HEK293 (cell line): ENCODE measurements around the gene GABPB1.

Source experiments
- CTCF ChIA-PET: fragments of 350-600 bp; formaldehyde crosslinking; extraction: SDS; loops from one replicate; lab custom pipeline; 2021; ENCODE audit warnings: antibody characterized with exemption; lab: Yijun Ruan, JAX
- POLR2A ChIA-PET: fragments of 300-600 bp; formaldehyde crosslinking; extraction: SDS; loops from one replicate; lab custom pipeline; 2020; ENCODE audit warnings: antibody characterized with exemption, inconsistent platforms; lab: Yijun Ruan, JAX
- H3K27ac ChIP-seq: fragments of 200-500 bp; sonication (Bioruptor generic); 2 replicates; pipeline ENCODE4 v1.5.1; 2014; ENCODE audit warnings: low read depth, low read length, control low read depth, inconsistent platforms; ENCODE audit errors: extremely low read depth
- H3K36me3 ChIP-seq, 2 experiments: fragments of 200-500 bp in 1 of 2; sonication (Bioruptor generic) in 1 of 2; 1 replicate in 1 of 2; 2 replicates in 1 of 2; pipeline ENCODE4 v1.5.1; 2014 to 2017; ENCODE audit warnings: inconsistent platforms in 2 of 2, low read length in 2 of 2; ENCODE audit not compliant: control insufficient read depth in 2 of 2, insufficient read depth in 1 of 2
- H3K4me1 ChIP-seq: fragments of 200-500 bp; sonication (Bioruptor generic); 2 replicates; pipeline ENCODE4 v1.5.1; 2014; ENCODE audit warnings: mild to moderate bottlenecking, low read length, inconsistent platforms; ENCODE audit not compliant: control insufficient read depth, insufficient read depth
- H3K4me3 ChIP-seq: 2 replicates; pipeline ENCODE4 v1.5.1; 2011; ENCODE audit warnings: low read depth, mild to moderate bottlenecking, control low read depth, low read length, moderate library complexity
- H3K9me3 ChIP-seq: fragments of 200-500 bp; sonication (Bioruptor generic); 2 replicates; pipeline ENCODE4 v1.5.1; 2014; ENCODE audit warnings: low read depth, low read length, inconsistent platforms; ENCODE audit not compliant: control insufficient read depth, insufficient read depth
- BCL11A ChIP-seq: fragments of 450-650 bp; formaldehyde crosslinking; IDR thresholded peaks from 2 replicates; pipeline ENCODE4 v1.5.1; 2016; ENCODE audit warnings: low read depth, missing biosample characterization, missing genetic modification characterization
- KLF10 ChIP-seq: fragments of 450-650 bp; IDR thresholded peaks from 2 replicates; pipeline ENCODE4 v1.5.1; 2018; ENCODE audit warnings: missing biosample characterization, mild to moderate bottlenecking, missing genetic modification characterization
- MEIS1 ChIP-seq: sonication (generic); formaldehyde crosslinking; IDR thresholded peaks from 2 replicates; pipeline ENCODE4 v1.8.1; 2022; ENCODE audit warnings: missing genetic modification reagents, mild to moderate bottlenecking, borderline replicate concordance
- PRDM4 ChIP-seq: fragments of 450-650 bp; formaldehyde crosslinking; IDR thresholded peaks from 2 replicates; pipeline ENCODE4 v1.5.1; 2017; ENCODE audit warnings: missing biosample characterization, missing genetic modification characterization
- PRDM6 ChIP-seq: fragments of 450-650 bp; formaldehyde crosslinking; IDR thresholded peaks from 2 replicates; pipeline ENCODE4 v1.5.1; 2017; ENCODE audit warnings: missing biosample characterization, missing genetic modification characterization
- SP3 ChIP-seq: fragments of 450-650 bp; formaldehyde crosslinking; IDR thresholded peaks from 2 replicates; pipeline ENCODE4 v1.5.1; 2016; ENCODE audit warnings: missing biosample characterization, missing genetic modification characterization
- TCF7L2 ChIP-seq: IDR thresholded peaks from 2 replicates; pipeline ENCODE4 v1.6.1; 2011; ENCODE audit warnings: low read depth, mild to moderate bottlenecking, inconsistent platforms, low read length, moderate library complexity, borderline replicate concordance
- WT1 ChIP-seq: fragments of 450-650 bp; formaldehyde crosslinking; IDR thresholded peaks from 2 replicates; pipeline ENCODE4 v1.5.1; 2016; ENCODE audit warnings: missing biosample characterization, missing genetic modification characterization
- ZBTB48 ChIP-seq: fragments of 450-650 bp; formaldehyde crosslinking; IDR thresholded peaks from 2 replicates; pipeline ENCODE4 v1.5.1; 2016; ENCODE audit warnings: missing biosample characterization, missing genetic modification characterization
- ZFHX2 ChIP-seq: fragments of 450-650 bp; formaldehyde crosslinking; conservative IDR thresholded peaks from 2 replicates; pipeline ENCODE4 v1.5.1; 2016; ENCODE audit warnings: missing biosample characterization, missing genetic modification characterization
- ZFP3 ChIP-seq: fragments of 450-650 bp; formaldehyde crosslinking; IDR thresholded peaks from 2 replicates; pipeline ENCODE4 v1.5.1; 2016; ENCODE audit warnings: low read depth, missing biosample characterization, missing genetic modification characterization
- ZNF169 ChIP-seq: fragments of 450-650 bp; formaldehyde crosslinking; IDR thresholded peaks from 2 replicates; pipeline ENCODE4 v1.5.1; 2016; ENCODE audit warnings: missing biosample characterization, missing genetic modification characterization
- ZNF174 ChIP-seq: fragments of 450-650 bp; formaldehyde crosslinking; IDR thresholded peaks from 2 replicates; pipeline ENCODE4 v1.5.0; 2017; ENCODE audit warnings: missing biosample characterization, mild to moderate bottlenecking, missing genetic modification characterization
- ZNF239 ChIP-seq: fragments of 450-650 bp; formaldehyde crosslinking; IDR thresholded peaks from 2 replicates; pipeline ENCODE4 v1.5.1; 2016; ENCODE audit warnings: missing biosample characterization, missing genetic modification characterization
- ZNF391 ChIP-seq: fragments of 450-650 bp; formaldehyde crosslinking; IDR thresholded peaks from 2 replicates; pipeline ENCODE4 v1.5.1; 2016; ENCODE audit warnings: low read depth, missing biosample characterization, missing genetic modification characterization, borderline replicate concordance
- ZNF416 ChIP-seq: fragments of 450-650 bp; formaldehyde crosslinking; IDR thresholded peaks from 2 replicates; pipeline ENCODE4 v1.5.1; 2016; ENCODE audit warnings: missing biosample characterization, missing genetic modification characterization
- ZNF433 ChIP-seq: fragments of 450-650 bp; formaldehyde crosslinking; IDR thresholded peaks from 2 replicates; pipeline ENCODE4 v1.5.1; 2016; ENCODE audit warnings: missing biosample characterization, missing genetic modification characterization, low read depth
- ZNF529 ChIP-seq: fragments of 450-650 bp; formaldehyde crosslinking; IDR thresholded peaks from 2 replicates; pipeline ENCODE4 v1.5.1; 2017; ENCODE audit warnings: missing genetic modification characterization, missing biosample characterization; ENCODE audit not compliant: insufficient replicate concordance
- ZNF530 ChIP-seq: fragments of 450-650 bp; formaldehyde crosslinking; IDR thresholded peaks from 2 replicates; pipeline ENCODE4 v1.5.1; 2016; ENCODE audit warnings: low read depth, missing biosample characterization, missing genetic modification characterization
- ZNF600 ChIP-seq: fragments of 450-650 bp; formaldehyde crosslinking; IDR thresholded peaks from 2 replicates; pipeline ENCODE4 v1.5.1; 2016; ENCODE audit warnings: missing biosample characterization, missing genetic modification characterization
- ZNF626 ChIP-seq: fragments of 450-650 bp; sonication (Bioruptor Pico); formaldehyde crosslinking; IDR thresholded peaks from 2 replicates; pipeline ENCODE4 v1.5.1; 2018; ENCODE audit warnings: missing biosample characterization, missing genetic modification characterization, inconsistent platforms
- ZNF658 ChIP-seq: fragments of 450-650 bp; formaldehyde crosslinking; IDR thresholded peaks from 2 replicates; pipeline ENCODE4; 2016; ENCODE audit warnings: missing biosample characterization, missing genetic modification characterization
- ZNF664 ChIP-seq: fragments of 450-650 bp; formaldehyde crosslinking; IDR thresholded peaks from 2 replicates; pipeline ENCODE4 v1.5.1; 2016; ENCODE audit warnings: missing biosample characterization, missing genetic modification characterization
- ZXDB ChIP-seq: fragments of 450-650 bp; formaldehyde crosslinking; IDR thresholded peaks from 2 replicates; pipeline ENCODE4 v1.5.1; 2016; ENCODE audit warnings: missing biosample characterization, missing genetic modification characterization
- TF ChIP-seq, protein P1 (sequence below): fragments of 450-650 bp; formaldehyde crosslinking; IDR thresholded peaks from 2 replicates; pipeline ENCODE4 v1.5.1; 2017; ENCODE audit warnings: missing biosample characterization, missing genetic modification characterization
- TF ChIP-seq, protein P2 (sequence below): fragments of 450-650 bp; formaldehyde crosslinking; IDR thresholded peaks from 2 replicates; pipeline ENCODE4 v1.5.1; 2016; ENCODE audit warnings: missing biosample characterization, missing genetic modification characterization

Gene GABPB1

DNA sequence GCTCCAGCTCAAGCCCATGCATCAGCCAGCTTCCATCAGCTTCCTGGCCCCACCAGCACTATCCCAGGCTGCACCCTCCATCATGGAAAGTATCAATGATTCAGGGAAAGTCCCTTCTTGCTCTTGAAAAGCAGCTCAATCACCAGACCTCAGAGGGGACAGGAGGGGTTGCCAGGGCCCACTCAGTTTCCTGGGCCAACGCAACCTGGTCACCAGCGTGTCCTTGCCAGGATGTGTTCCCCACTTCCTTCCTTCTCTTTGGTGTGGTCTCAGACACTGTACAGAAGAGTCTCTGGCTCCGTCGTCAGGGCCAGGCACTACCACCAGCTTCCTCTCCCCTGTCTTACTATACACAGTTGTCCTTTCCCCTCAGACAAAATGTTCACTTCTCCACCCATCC, 92.5 kb downstream of the GABPB1 start:
- TF ChIP-seq ZNF391 (tag by site-specific recombination) (no peak), ZNF530 (tag by site-specific recombination) (no peak), ZBTB48 (tag by site-specific recombination) (no peak), KLF10 (tag by site-specific recombination) (no peak), ZNF664 (tag by site-specific recombination) (no peak), PRDM4 (tag by site-specific recombination) (no peak), MEIS1 (CRISPR knock-in tag) (no peak), TCF7L2 (no peak), ZNF600 (tag by site-specific recombination) (no peak), ZNF169 (tag by site-specific recombination) (no peak), ZNF626 (tag by site-specific recombination) (no peak), ZNF174 (tag by site-specific recombination) (no peak), ZNF529 (no peak), ZNF239 (tag by site-specific recombination) (no peak), ZNF416 (tag by site-specific recombination) (no peak)
- TF ChIP-seq, protein P1, sequence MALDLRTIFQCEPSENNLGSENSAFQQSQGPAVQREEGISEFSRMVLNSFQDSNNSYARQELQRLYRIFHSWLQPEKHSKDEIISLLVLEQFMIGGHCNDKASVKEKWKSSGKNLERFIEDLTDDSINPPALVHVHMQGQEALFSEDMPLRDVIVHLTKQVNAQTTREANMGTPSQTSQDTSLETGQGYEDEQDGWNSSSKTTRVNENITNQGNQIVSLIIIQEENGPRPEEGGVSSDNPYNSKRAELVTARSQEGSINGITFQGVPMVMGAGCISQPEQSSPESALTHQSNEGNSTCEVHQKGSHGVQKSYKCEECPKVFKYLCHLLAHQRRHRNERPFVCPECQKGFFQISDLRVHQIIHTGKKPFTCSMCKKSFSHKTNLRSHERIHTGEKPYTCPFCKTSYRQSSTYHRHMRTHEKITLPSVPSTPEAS (tag by site-specific recombination), result no peak
- TF ChIP-seq, protein P2, sequence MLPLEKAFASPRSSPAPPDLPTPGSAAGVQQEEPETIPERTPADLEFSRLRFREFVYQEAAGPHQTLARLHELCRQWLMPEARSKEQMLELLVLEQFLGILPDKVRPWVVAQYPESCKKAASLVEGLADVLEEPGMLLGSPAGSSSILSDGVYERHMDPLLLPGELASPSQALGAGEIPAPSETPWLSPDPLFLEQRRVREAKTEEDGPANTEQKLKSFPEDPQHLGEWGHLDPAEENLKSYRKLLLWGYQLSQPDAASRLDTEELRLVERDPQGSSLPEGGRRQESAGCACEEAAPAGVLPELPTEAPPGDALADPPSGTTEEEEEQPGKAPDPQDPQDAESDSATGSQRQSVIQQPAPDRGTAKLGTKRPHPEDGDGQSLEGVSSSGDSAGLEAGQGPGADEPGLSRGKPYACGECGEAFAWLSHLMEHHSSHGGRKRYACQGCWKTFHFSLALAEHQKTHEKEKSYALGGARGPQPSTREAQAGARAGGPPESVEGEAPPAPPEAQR, result no peak
- Histone ChIP-seq H3K9me3 (no peaks in the 10 kb centered on the region), H3K4me1 (no peaks in the 10 kb centered on the region), H3K36me3 (no peaks in the 10 kb centered on the region), H3K27ac (no peak overlapping the region), H3K4me3 (no peak overlapping the region)
- ChIA-PET POLR2A (no interaction called here), CTCF (interaction anchor here (0.6 kb wide), 1 partner anchor 10 kb away, joined by 3 read pairs; no protein-coding TSS in a partner anchor)

GRCh38 chr15:50261981-50262380, 93.0 kb downstream of the GABPB1 start:
- ChIA-PET CTCF (no interaction called here), POLR2A (no interaction called here)
- no peak for TF ChIP-seq ZFP3 (tag by site-specific recombination)
- Histone ChIP-seq H3K4me3 (no peak overlapping the region), H3K27ac (no peak overlapping the region), H3K36me3 (no peaks in the 10 kb centered on the region), H3K4me1 (no peaks in the 10 kb centered on the region), H3K9me3 (no peaks in the 10 kb centered on the region)

DNA sequence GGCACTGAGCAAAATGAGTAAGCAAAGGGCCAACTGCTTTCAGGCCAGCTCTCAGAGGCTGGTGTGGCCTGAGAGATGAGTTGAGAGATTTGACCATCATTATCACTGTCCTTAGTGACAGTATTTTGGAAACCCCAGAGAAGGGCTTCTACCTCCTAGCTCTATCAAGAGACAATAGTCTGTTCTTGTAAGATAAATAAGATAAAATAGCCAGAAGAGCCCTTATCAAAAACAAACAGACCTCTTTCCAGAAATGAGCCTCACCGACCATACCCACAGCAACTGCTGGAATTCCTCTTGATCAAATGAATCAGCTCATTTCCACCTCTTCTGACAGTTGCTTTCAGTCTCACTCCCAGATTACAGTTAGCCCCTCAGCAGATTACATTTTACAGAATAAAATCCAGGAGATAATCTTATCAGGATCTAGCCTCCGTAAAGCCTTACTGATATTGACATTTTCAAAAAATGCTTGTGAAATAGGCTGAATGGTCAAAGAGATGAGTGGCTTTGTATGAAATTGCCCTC, 94.0 kb downstream of the GABPB1 start:
- no peaks in the 10 kb centered on the region for H3K36me3 ChIP-seq
- no peaks in the 10 kb centered on the region for H3K4me1 ChIP-seq
- CTCF ChIA-PET, result no interaction called here
- H3K4me3 ChIP-seq, result no peak overlapping the region
- POLR2A ChIA-PET, result no interaction called here
- H3K9me3 ChIP-seq, result no peaks in the 10 kb centered on the region
- no peak overlapping the region for H3K27ac ChIP-seq
- TF ChIP-seq ZFHX2, result no peak
- TF ChIP-seq BCL11A (tag by site-specific recombination), result no peak
- TF ChIP-seq ZNF658 (tag by site-specific recombination), result no peak
- TF ChIP-seq WT1 (tag by site-specific recombination), result no peak
- no peak for TF ChIP-seq PRDM6 (tag by site-specific recombination)
- TF ChIP-seq ZXDB (tag by site-specific recombination), result no peak
- TF ChIP-seq SP3, result no peak
- no peak for TF ChIP-seq ZNF433
- no peak for TF ChIP-seq ZNF626 (tag by site-specific recombination)
- TF ChIP-seq ZNF529, result no peak
